HG02840 (cell line): Measurements from ENCODE around the gene EOLA1.
A peak's percentile ranks its signal among the peaks of the same experiment; 100 is the strongest.
"Not testable (repeated sequence)": the region's sequence is repeated elsewhere in the genome, so short reads cannot be mapped to it uniquely, and the experiment has no call there.

Source experiments
- ATAC-seq: cut with Tn5 transposase; IDR thresholded peaks from one replicate; pipeline ENCODE4 v1.9.1; 2021; ENCODE audit warnings: mild to moderate bottlenecking, moderate library complexity, moderate number of reproducible peaks; ENCODE audit not compliant: unreplicated experiment, low FRiP score

EOLA1 gene

GRCh38 chrX:149512225-149512885, 28.5 kb upstream of the EOLA1 start:
- ATAC-seq: peak; percentile 70

- no peak for ATAC-seq
Observed at GRCh38 chrX:149513825-149514428, 26.9 kb upstream of the EOLA1 start.

DNA sequence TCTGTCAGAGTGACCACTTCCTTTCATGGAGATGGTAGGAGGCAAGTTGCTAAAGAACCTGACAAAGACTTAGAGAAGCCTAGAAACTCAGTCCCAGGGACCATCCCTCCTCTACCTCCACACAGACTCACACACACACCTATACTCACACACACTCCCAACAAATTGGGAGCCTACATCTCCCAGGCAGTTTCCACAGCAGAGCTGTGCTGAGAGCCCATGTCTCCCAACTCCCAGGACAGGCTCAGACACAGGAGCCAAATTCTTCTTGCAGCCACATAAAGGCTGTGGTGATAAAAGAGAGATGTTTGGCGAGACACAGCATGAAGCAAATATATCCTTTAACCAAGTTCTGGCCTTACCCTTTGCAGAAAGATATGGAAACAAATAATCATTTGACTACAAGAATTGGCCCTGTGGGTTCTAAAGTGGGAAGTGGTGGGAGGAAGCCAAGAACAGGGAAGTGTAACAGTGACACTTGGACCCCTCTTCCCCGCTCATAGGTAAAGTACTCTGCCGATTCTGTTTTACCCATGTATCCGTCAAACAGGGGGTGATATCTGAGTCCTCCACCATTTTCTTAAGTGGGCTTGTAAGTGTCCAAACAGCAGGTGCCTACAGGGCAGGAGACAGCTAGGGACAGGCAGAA, 24.7 kb upstream of the EOLA1 start:
- no peak for ATAC-seq

- no peak for ATAC-seq
Observed at GRCh38 chrX:149516604-149517003, 24.2 kb upstream of the EOLA1 start.

- ATAC-seq: no peak
Observed at GRCh38 chrX:149517308-149517707, 23.5 kb upstream of the EOLA1 start.

DNA sequence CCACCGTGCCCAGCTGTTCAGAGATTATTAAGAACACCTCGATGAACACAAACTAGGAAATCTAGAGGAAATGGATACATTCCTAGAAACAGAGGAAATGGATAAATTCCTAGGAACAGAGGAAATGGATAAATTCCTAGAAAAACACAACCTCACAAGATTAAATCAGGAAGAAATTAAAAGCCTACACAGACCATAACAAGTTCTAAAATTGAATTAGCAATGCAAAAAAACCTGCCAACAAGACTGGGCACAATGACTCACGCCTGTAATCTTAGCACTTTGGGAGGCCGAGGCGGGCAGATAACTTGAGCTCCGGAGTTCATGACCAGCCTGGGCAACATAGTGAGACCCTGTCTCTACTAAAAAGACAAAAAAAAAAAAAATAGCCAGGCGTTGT, 22.6 kb upstream of the EOLA1 start:
- ATAC-seq: no peak

GRCh38 chrX:149520636-149521277, 20.1 kb upstream of the EOLA1 start:
- ATAC-seq: not testable (repeated sequence)

- ATAC-seq: no peak
Observed at GRCh38 chrX:149521438-149521837, 19.4 kb upstream of the EOLA1 start.

DNA sequence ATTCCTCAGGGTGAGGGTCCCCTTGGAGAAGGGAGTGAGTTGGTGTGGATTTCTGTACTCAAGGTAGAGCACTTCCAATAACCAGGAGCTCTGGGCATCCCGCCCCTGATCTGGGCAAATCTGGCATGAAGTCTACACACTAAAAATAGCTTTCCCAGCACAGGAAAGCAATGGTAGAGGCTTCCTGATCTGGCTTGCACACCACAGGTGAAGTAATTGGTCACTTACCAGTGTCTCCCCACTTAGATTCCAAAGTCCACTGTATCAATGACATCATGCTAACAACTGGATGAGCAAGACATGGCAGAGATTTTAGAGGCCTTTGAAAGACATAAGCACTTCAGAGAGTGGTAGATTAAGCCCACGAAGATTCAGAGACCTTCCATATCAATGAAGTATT, 17.9 kb upstream of the EOLA1 start:
- no peak for ATAC-seq

DNA sequence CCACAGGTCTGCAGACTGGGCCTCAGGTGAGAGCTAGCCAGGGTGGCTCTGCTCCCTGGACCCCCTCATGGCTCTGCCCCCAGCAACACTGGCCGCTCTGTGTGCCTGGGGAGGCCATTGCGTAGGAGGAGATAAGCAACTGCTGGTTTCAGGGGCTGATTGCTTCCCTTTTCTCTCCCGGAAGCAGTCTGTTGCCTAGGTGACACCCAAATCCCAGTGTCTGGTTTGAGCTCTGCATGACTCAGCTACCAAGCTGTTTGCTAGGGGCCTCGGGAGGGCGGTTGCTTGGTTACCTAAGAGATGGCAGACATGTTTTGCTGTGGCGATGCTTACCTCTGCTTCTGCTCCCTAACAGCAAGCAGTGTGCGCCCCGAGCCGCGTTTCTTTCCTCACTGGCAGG, 15.4 kb upstream of the EOLA1 start:
- peak; percentile 93 for ATAC-seq

DNA sequence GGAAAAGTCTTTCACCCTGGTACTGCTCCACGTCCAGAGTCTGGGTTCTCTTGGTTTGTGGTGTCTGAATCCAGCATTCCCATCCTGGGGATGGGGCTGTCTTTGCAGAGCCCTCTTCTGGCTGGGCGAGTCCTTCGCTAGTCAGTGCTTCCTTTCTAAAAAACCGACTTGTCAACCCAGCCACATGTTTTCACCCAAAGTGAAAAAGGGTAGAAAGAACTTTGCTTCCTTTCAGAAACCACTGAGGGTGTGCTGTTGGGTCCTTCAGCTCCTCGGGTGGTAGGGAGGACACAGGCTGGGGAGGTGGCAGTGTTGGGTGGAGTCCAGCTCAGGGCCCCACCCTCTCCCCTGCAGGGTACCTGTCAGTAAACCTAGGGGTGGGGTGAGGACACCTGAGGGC, 14.9 kb upstream of the EOLA1 start:
- ATAC-seq: peak; percentile 44

GRCh38 chrX:149526318-149527033, 14.3 kb upstream of the EOLA1 start:
- not testable (repeated sequence) for ATAC-seq

GRCh38 chrX:149527705-149528104, 13.1 kb upstream of the EOLA1 start:
- ATAC-seq: no peak

DNA sequence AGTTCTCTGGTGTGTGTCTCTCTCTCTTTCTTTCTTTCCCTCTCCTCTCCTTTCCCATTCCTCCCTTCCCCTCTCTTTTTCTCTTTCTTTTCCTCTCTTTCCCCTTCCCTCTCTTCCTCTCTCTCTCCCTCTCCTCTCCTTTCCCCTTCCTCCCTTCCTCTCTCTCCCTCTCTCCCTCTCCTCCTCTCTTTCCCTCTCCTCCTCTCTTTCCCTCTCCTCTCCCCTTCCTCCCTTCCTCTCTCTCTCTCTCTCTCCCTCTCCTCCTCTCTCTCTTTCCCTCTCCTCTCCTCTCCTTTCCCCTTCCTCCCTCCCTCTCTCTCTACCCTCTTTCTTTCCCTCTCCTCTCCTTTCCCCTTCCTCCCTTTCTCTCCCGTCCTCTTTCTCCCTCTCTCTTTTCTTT, 12.4 kb upstream of the EOLA1 start:
- no peak for ATAC-seq

- ATAC-seq: no peak
Observed at GRCh38 chrX:149531599-149531998, 9.2 kb upstream of the EOLA1 start.

DNA sequence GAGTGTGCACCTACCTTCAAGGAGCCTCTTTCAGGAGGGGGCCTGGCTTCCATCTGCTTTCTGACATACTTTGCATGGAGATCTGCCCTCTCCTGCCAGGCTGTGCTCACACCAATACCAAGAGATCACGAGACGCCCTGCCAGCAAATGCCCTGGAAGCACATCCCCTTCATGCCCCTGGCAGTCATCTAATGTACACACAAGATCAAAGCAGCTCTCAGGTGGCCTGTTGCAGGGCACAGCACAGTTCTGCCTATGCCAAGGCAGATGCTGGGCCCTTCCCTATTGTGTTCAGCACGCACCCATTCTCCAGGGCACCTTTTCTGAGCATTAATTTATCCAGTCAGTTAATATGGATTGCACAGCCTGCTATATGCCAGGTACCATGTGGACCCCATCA, 7.9 kb upstream of the EOLA1 start:
- ATAC-seq: not testable (repeated sequence)

DNA sequence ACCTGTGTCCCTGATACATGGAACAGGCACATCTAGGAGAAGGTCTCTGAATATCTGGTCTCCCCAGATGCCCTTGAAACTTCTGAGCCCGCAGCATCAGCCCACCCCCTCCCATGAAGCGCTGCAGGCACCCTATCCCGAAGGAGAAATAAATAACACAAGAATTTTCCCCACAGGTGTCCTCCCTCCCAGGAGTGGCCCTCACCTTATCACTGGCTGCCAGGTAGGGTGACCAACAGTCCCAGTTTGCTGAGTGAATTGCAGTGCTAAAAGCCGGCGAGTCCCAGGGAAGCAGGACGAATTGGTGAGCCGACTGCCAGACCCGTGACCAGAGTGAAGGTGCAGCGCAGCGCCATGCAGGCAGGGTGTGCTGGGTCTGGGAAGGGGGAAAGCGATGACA, 6.8 kb upstream of the EOLA1 start:
- ATAC-seq: not testable (repeated sequence)

DNA sequence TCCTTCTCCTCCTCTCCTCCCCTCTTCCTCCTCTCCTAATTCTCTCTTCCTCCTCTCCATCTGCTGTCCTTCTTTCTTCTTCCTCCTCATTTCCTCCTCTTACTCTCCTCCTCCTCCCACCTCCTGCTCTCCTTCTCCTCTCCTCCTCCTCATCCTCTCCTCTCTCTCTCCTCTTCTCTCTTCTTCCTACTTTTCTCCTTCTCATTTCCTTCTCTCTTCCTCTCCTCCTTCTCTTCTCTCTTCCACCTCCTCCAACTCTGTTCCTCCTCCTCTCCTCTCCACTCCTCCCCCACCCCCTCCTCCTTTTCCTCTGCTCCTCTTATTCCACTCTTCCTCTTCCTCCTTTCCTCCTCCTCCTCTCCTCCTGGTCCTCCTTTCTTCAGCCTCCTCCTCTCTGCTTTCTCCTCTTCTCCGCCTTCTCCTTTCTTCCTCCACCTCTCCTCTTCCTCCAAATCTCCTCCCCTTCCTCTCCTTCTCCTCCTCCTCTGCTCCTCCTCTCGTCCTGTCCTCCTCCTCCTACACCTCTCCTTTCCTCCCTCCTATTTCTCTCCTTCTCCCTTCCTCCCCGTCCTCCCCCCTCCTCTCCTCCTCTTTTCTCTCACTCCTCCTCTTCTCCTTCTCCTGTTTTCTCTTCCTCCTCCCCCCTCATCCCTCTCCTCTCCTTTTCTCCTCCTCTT, 5.7 kb upstream of the EOLA1 start:
- ATAC-seq: not testable (repeated sequence)

DNA sequence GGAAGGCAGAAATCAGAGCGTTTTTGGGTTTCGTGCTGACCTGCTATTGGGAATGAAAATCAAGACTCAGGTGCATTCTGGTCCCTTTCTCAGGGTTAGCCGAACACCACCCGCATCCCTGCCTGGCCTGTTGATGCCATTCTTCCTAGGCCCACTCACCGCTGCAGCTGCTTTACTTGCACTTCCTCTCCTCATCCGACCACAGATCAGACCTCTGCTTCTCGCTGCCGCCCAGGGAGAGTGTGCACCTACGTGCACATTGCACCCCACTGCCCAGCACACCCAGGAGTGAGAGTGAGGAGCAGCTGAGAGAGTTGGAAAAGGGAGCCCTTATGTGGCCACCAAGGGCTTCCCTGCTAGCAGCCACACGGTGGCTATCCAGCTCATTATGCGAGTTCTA, 3.3 kb upstream of the EOLA1 start:
- ATAC-seq: not testable (repeated sequence)
